HEK293 (cell line): ENCODE data around the gene HERC3.

Experiments
- CTCF ChIA-PET: fragments of 350-600 bp; formaldehyde crosslinking; extraction: SDS; loops from one replicate; lab custom pipeline; 2021; ENCODE audit warnings: antibody characterized with exemption; lab: Yijun Ruan, JAX
- POLR2A ChIA-PET: fragments of 300-600 bp; formaldehyde crosslinking; extraction: SDS; loops from one replicate; lab custom pipeline; 2020; ENCODE audit warnings: antibody characterized with exemption, inconsistent platforms; lab: Yijun Ruan, JAX
- H3K27ac ChIP-seq: fragments of 200-500 bp; sonication (Bioruptor generic); 2 replicates; pipeline ENCODE4 v1.5.1; 2014; ENCODE audit warnings: low read depth, low read length, control low read depth, inconsistent platforms; ENCODE audit errors: extremely low read depth
- H3K36me3 ChIP-seq, 2 experiments: fragments of 200-500 bp in 1 of 2; sonication (Bioruptor generic) in 1 of 2; 1 replicate in 1 of 2; 2 replicates in 1 of 2; pipeline ENCODE4 v1.5.1; 2014 to 2017; ENCODE audit warnings: inconsistent platforms in 2 of 2, low read length in 2 of 2; ENCODE audit not compliant: control insufficient read depth in 2 of 2, insufficient read depth in 1 of 2
- H3K4me1 ChIP-seq: fragments of 200-500 bp; sonication (Bioruptor generic); 2 replicates; pipeline ENCODE4 v1.5.1; 2014; ENCODE audit warnings: mild to moderate bottlenecking, low read length, inconsistent platforms; ENCODE audit not compliant: control insufficient read depth, insufficient read depth
- H3K4me3 ChIP-seq: 2 replicates; pipeline ENCODE4 v1.5.1; 2011; ENCODE audit warnings: low read depth, mild to moderate bottlenecking, control low read depth, low read length, moderate library complexity
- H3K9me3 ChIP-seq: fragments of 200-500 bp; sonication (Bioruptor generic); 2 replicates; pipeline ENCODE4 v1.5.1; 2014; ENCODE audit warnings: low read depth, low read length, inconsistent platforms; ENCODE audit not compliant: control insufficient read depth, insufficient read depth
- GLI2 ChIP-seq: fragments of 450-650 bp; formaldehyde crosslinking; IDR thresholded peaks from 2 replicates; pipeline ENCODE4; 2017; ENCODE audit warnings: missing biosample characterization, missing genetic modification characterization, low read depth, borderline replicate concordance
- SP2 ChIP-seq: fragments of 450-650 bp; formaldehyde crosslinking; IDR thresholded peaks from 2 replicates; pipeline ENCODE4 v1.5.1; 2016; ENCODE audit warnings: missing biosample characterization, missing genetic modification characterization
- ZBTB21 ChIP-seq: fragments of 450-650 bp; formaldehyde crosslinking; IDR thresholded peaks from 2 replicates; pipeline ENCODE4 v1.5.1; 2017; ENCODE audit warnings: missing biosample characterization, missing genetic modification characterization
- ZBTB8A ChIP-seq: fragments of 450-650 bp; formaldehyde crosslinking; IDR thresholded peaks from 2 replicates; pipeline ENCODE4 v1.5.1; 2016; ENCODE audit warnings: missing biosample characterization, missing genetic modification characterization
- ZFP37 ChIP-seq: fragments of 450-650 bp; formaldehyde crosslinking; IDR thresholded peaks from 2 replicates; pipeline ENCODE4 v1.5.1; 2016; ENCODE audit warnings: missing biosample characterization, missing genetic modification characterization
- ZNF10 ChIP-seq: fragments of 450-650 bp; formaldehyde crosslinking; IDR thresholded peaks from 2 replicates; pipeline ENCODE4 v1.5.1; 2017; ENCODE audit warnings: missing biosample characterization, missing genetic modification characterization
- ZNF114 ChIP-seq: fragments of 450-650 bp; formaldehyde crosslinking; IDR thresholded peaks from 2 replicates; pipeline ENCODE4 v1.5.0; 2017; ENCODE audit warnings: missing biosample characterization, missing genetic modification characterization
- ZNF132 ChIP-seq: fragments of 450-650 bp; formaldehyde crosslinking; IDR thresholded peaks from 2 replicates; pipeline ENCODE4 v1.5.1; 2017; ENCODE audit warnings: missing biosample characterization, missing genetic modification characterization, borderline replicate concordance
- ZNF157 ChIP-seq: fragments of 450-650 bp; formaldehyde crosslinking; IDR thresholded peaks from 2 replicates; pipeline ENCODE4 v1.5.1; 2016; ENCODE audit warnings: missing biosample characterization, missing genetic modification characterization
- ZNF23 ChIP-seq: fragments of 450-650 bp; formaldehyde crosslinking; IDR thresholded peaks from 2 replicates; pipeline ENCODE4 v1.5.1; 2016; ENCODE audit warnings: missing biosample characterization, missing genetic modification characterization, borderline replicate concordance
- ZNF266 ChIP-seq: fragments of 450-650 bp; formaldehyde crosslinking; IDR thresholded peaks from 2 replicates; pipeline ENCODE4 v1.5.1; 2016; ENCODE audit warnings: missing biosample characterization, missing genetic modification characterization, low read depth
- ZNF350 ChIP-seq: fragments of 450-650 bp; formaldehyde crosslinking; IDR thresholded peaks from 2 replicates; pipeline ENCODE4 v1.5.0; 2017; ENCODE audit warnings: missing biosample characterization, mild to moderate bottlenecking, missing genetic modification characterization
- ZNF501 ChIP-seq: fragments of 450-650 bp; formaldehyde crosslinking; IDR thresholded peaks from 2 replicates; pipeline ENCODE4 v1.5.1; 2016; ENCODE audit warnings: missing biosample characterization, missing genetic modification characterization
- ZNF514 ChIP-seq: fragments of 450-650 bp; formaldehyde crosslinking; IDR thresholded peaks from 2 replicates; pipeline ENCODE4 v1.5.1; 2016; ENCODE audit warnings: missing biosample characterization, missing genetic modification characterization
- ZNF521 ChIP-seq: fragments of 450-650 bp; formaldehyde crosslinking; IDR thresholded peaks from 2 replicates; pipeline ENCODE4 v1.5.1; 2017; ENCODE audit warnings: missing biosample characterization, mild to moderate bottlenecking, missing genetic modification characterization
- ZNF530 ChIP-seq: fragments of 450-650 bp; formaldehyde crosslinking; IDR thresholded peaks from 2 replicates; pipeline ENCODE4 v1.5.1; 2016; ENCODE audit warnings: low read depth, missing biosample characterization, missing genetic modification characterization
- ZNF561 ChIP-seq: fragments of 450-650 bp; IDR thresholded peaks from 2 replicates; pipeline ENCODE4 v1.5.1; 2018; ENCODE audit warnings: missing biosample characterization, missing genetic modification characterization, borderline replicate concordance
- ZNF571 ChIP-seq: fragments of 450-650 bp; formaldehyde crosslinking; IDR thresholded peaks from 2 replicates; pipeline ENCODE4 v1.5.0; 2017; ENCODE audit warnings: missing biosample characterization, missing genetic modification characterization
- ZNF585B ChIP-seq: fragments of 450-650 bp; formaldehyde crosslinking; IDR thresholded peaks from 2 replicates; pipeline ENCODE4 v1.5.1; 2016; ENCODE audit warnings: missing biosample characterization, missing genetic modification characterization
- ZNF610 ChIP-seq: fragments of 450-650 bp; formaldehyde crosslinking; IDR thresholded peaks from 2 replicates; pipeline ENCODE4 v1.5.1; 2016; ENCODE audit warnings: missing biosample characterization, missing genetic modification characterization, borderline replicate concordance
- ZNF629 ChIP-seq: fragments of 450-650 bp; formaldehyde crosslinking; IDR thresholded peaks from 2 replicates; pipeline ENCODE4 v1.5.1; 2017; ENCODE audit warnings: missing biosample characterization, missing genetic modification characterization
- ZNF830 ChIP-seq: fragments of 450-650 bp; IDR thresholded peaks from 2 replicates; pipeline ENCODE4 v1.5.0; 2018; ENCODE audit warnings: missing biosample characterization, missing genetic modification characterization, low read depth, mild to moderate bottlenecking, moderate library complexity
- TF ChIP-seq, protein P1 (sequence below): fragments of 450-650 bp; formaldehyde crosslinking; IDR thresholded peaks from 2 replicates; pipeline ENCODE4 v1.5.1; 2016; ENCODE audit warnings: missing biosample characterization, missing genetic modification characterization
- TF ChIP-seq, protein P2 (sequence below): fragments of 450-650 bp; formaldehyde crosslinking; IDR thresholded peaks from 2 replicates; pipeline ENCODE4 v1.5.1; 2016; ENCODE audit warnings: missing biosample characterization, missing genetic modification characterization
- TF ChIP-seq, protein P3 (sequence below): fragments of 450-650 bp; formaldehyde crosslinking; IDR thresholded peaks from 2 replicates; pipeline ENCODE4 v1.5.1; 2016; ENCODE audit warnings: missing biosample characterization, missing genetic modification characterization
- TF ChIP-seq, protein P4 (sequence below): fragments of 450-650 bp; formaldehyde crosslinking; IDR thresholded peaks from 2 replicates; pipeline ENCODE4 v1.5.1; 2016; ENCODE audit warnings: missing biosample characterization, missing genetic modification characterization

Gene HERC3

DNA sequence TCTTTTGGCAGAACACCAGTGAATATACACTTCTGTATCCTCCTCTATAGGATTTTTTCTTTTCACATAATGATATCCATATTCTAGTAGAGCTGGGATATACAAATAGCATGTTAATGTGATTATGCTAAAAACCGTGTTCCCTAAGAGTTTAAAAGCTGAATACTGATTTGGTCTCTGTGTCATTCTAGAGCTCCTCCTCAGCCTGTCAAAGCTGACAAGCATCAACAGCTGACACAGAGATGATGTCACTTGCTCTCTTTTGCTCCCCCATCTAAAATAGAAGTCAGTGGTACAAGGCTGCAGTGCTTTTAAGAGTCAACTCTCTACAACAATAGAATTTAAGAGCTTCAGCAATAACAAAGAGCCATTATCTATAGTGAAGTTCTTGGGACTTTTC is 17.1 kb upstream of the HERC3 start:
- POLR2A ChIA-PET, result no interaction called here
- Histone ChIP-seq H3K9me3 (no peaks in the 10 kb centered on the region), H3K27ac (no peak overlapping the region), H3K4me3 (no peak overlapping the region), H3K4me1 (no peaks in the 10 kb centered on the region), H3K36me3 (no peaks in the 10 kb centered on the region)
- TF ChIP-seq ZNF571 (tag by site-specific recombination) (no peak), ZBTB8A (tag by site-specific recombination) (no peak), ZFP37 (no peak), ZNF521 (no peak), ZNF830 (tag by site-specific recombination) (no peak), SP2 (tag by site-specific recombination) (no peak), ZNF23 (tag by site-specific recombination) (no peak), ZNF132 (tag by site-specific recombination) (no peak), ZNF610 (no peak), ZNF114 (no peak), ZNF350 (no peak), ZBTB21 (no peak), ZNF501 (tag by site-specific recombination) (no peak)
- TF ChIP-seq, protein P1, sequence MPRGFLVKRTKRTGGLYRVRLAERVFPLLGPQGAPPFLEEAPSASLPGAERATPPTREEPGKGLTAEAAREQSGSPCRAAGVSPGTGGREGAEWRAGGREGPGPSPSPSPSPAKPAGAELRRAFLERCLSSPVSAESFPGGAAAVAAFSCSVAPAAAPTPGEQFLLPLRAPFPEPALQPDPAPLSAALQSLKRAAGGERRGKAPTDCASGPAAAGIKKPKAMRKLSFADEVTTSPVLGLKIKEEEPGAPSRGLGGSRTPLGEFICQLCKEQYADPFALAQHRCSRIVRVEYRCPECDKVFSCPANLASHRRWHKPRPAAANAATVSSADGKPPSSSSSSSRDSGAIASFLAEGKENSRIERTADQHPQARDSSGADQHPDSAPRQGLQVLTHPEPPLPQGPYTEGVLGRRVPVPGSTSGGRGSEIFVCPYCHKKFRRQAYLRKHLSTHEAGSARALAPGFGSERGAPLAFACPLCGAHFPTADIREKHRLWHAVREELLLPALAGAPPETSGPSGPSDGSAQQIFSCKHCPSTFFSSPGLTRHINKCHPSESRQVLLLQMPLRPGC, result no peak
- TF ChIP-seq, protein P2, sequence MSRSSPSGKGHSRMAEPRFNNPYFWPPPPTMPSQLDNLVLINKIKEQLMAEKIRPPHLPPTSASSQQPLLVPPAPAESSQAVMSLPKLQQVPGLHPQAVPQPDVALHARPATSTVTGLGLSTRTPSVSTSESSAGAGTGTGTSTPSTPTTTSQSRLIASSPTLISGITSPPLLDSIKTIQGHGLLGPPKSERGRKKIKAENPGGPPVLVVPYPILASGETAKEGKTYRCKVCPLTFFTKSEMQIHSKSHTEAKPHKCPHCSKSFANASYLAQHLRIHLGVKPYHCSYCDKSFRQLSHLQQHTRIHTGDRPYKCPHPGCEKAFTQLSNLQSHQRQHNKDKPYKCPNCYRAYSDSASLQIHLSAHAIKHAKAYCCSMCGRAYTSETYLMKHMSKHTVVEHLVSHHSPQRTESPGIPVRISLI (tag by site-specific recombination), result no peak
- CTCF ChIA-PET, result interaction anchor here (1.0 to 1.5 kb wide), 2 partner anchors 9 to 98 kb away, joined by 3 read pairs; no protein-coding TSS in a partner anchor

DNA sequence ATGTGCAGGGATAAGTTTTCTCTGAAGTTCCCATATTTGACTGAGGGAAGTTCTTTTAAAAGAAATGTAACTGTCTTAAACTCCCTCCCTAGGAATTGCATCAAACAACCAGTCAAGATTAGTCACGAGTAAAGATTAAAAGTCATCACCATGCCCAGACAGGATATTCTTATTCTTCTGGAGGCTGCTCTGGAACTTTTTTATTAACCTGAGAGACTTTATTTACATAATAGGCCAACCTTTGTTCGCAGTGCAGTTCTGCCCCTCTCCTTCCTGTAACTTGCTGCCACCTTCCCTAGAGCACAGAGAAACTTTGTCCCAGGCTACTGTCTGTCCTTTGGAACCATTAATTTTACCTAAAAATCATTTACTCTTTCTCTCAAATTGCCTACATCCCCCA is 9.8 kb upstream of the HERC3 start:
- Histone ChIP-seq H3K9me3 (no peaks in the 10 kb centered on the region), H3K4me1 (no peaks in the 10 kb centered on the region), H3K27ac (no peak overlapping the region), H3K36me3 (no peaks in the 10 kb centered on the region), H3K4me3 (no peak overlapping the region)
- TF ChIP-seq ZNF530 (tag by site-specific recombination), result peak; percentile 97
- TF ChIP-seq ZBTB8A (tag by site-specific recombination), result no peak
- POLR2A ChIA-PET, result no interaction called here
- CTCF ChIA-PET, result interaction anchor here (1.1 kb wide), 1 partner anchor 56 kb away, joined by 4 read pairs; no protein-coding TSS in a partner anchor

DNA sequence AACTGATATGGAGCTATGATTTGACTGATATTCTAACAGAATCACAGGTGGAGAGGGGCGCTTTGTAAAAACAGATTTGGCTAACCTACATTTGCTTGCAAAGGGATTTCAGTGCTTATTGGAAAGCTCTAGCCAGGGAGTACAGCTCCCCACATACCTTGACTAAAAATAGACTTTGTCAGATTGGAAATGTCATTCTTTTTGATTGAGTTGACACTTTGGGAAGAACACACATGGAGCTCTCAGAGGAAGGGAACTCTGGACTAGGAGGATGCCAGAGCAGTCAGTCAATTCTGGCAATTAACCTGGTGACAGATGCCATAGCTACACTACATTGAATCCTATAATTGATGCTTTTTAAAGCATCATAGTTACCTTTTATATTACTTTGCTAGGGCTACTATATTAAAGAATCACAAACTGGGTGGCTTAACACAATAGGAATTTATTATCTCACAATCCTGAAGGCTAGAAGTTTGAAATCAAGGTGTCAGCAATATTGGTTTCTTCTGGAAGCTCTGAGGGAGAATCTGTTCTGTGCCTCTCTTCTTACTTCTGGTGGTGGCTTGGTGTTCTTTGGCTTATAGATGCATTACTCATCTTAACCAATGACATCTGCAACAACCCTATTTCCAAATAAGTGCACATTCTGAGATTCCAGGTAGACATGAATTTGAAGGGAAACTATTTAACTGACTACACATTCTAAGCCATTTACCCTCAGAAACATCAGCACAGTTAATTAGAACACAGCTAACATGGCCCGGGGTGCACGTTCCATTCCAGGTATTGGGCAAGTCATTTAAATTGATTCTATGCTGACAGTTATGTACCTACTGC is 8.4 kb upstream of the HERC3 start:
- no peak overlapping the region for H3K4me3 ChIP-seq
- ChIA-PET POLR2A (no interaction called here), CTCF (interaction anchor here (1.1 kb wide), 2 partner anchors 9 to 57 kb away, joined by 3 to 4 read pairs; no protein-coding TSS in a partner anchor)
- H3K4me1 ChIP-seq, result no peaks in the 10 kb centered on the region
- H3K27ac ChIP-seq, result no peak overlapping the region
- H3K36me3 ChIP-seq, result no peaks in the 10 kb centered on the region
- TF ChIP-seq, protein P3, sequence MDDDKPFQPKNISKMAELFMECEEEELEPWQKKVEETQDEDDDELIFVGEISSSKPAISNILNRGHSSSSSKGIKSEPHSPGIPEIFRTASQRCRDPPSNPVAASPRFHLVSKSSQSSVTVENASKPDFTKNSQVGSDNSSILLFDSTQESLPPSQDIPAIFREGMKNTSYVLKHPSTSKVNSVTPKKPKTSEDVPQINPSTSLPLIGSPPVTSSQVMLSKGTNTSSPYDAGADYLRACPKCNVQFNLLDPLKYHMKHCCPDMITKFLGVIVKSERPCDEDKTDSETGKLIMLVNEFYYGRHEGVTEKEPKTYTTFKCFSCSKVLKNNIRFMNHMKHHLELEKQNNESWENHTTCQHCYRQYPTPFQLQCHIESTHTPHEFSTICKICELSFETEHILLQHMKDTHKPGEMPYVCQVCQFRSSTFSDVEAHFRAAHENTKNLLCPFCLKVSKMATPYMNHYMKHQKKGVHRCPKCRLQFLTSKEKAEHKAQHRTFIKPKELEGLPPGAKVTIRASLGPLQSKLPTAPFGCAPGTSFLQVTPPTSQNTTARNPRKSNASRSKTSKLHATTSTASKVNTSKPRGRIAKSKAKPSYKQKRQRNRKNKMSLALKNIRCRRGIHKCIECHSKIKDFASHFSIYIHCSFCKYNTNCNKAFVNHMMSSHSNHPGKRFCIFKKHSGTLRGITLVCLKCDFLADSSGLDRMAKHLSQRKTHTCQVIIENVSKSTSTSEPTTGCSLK (tag by site-specific recombination), result no peak
- TF ChIP-seq, protein P4, sequence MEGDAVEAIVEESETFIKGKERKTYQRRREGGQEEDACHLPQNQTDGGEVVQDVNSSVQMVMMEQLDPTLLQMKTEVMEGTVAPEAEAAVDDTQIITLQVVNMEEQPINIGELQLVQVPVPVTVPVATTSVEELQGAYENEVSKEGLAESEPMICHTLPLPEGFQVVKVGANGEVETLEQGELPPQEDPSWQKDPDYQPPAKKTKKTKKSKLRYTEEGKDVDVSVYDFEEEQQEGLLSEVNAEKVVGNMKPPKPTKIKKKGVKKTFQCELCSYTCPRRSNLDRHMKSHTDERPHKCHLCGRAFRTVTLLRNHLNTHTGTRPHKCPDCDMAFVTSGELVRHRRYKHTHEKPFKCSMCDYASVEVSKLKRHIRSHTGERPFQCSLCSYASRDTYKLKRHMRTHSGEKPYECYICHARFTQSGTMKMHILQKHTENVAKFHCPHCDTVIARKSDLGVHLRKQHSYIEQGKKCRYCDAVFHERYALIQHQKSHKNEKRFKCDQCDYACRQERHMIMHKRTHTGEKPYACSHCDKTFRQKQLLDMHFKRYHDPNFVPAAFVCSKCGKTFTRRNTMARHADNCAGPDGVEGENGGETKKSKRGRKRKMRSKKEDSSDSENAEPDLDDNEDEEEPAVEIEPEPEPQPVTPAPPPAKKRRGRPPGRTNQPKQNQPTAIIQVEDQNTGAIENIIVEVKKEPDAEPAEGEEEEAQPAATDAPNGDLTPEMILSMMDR (tag by site-specific recombination), result no peak
- TF ChIP-seq ZNF561 (tag by site-specific recombination) (no peak), ZNF157 (tag by site-specific recombination) (no peak), GLI2 (tag by site-specific recombination) (no peak), ZNF629 (no peak), ZNF350 (no peak), ZNF514 (tag by site-specific recombination) (no peak), ZNF10 (tag by site-specific recombination) (no peak), ZNF266 (tag by site-specific recombination) (no peak), ZNF585B (tag by site-specific recombination) (no peak)
- H3K9me3 ChIP-seq, result no peaks in the 10 kb centered on the region
